Endothelial cell of umbilical vein (primary cell): ENCODE results near the gene IDH3A. TPM values are rescaled to one million over a fixed set of nuclear protein-coding genes. Genes with fewer than 3 reads are reported as not detected.

ENCODE experiments used
- BruUV-seq: library from RNA; stranded (reverse); fragments of 400-500 nt; replicated peaks from 2 replicates; lab custom pipeline; 2021; lab: Mats Ljungman, UMichigan
- CTCF ChIA-PET: fragments of 300-600, 350-600 bp; sonication (Branson Sonifier 250); formaldehyde crosslinking; loops from one replicate; lab custom pipeline; 2021; ENCODE audit warnings: antibody characterized with exemption, inconsistent platforms; lab: Charles Lee
- POLR2A ChIA-PET: fragments of 300-600, 350-600 bp; sonication (Branson Sonifier 250); formaldehyde crosslinking; loops from one replicate; lab custom pipeline; 2021; ENCODE audit warnings: antibody characterized with exemption, inconsistent platforms; lab: Charles Lee
- DNase-seq: peaks from one replicate; pipeline ENCODE4 v3.0.0-alpha.2; 2011; ENCODE audit warnings: low read depth, low spot score
- FAIRE-seq: peaks from 2 replicates; lab custom pipeline; 2011; peaks lifted over from hg19 to GRCh38; lab: Jason Lieb, UNC
- H2AFZ ChIP-seq: 2 replicates; pipeline ENCODE4 v1.6.0; 2012; ENCODE audit warnings: low read depth, low read length, control low read depth, inconsistent platforms
- H3K27ac ChIP-seq: 2 replicates; pipeline ENCODE4 v1.5.1; 2011; ENCODE audit warnings: low read depth, mild to moderate bottlenecking, control low read depth, low read length, moderate library complexity; ENCODE audit not compliant: insufficient read depth
- H3K27me3 ChIP-seq, 2 experiments: 2 replicates each; pipeline versions ENCODE4 v1.6.0 to v1.6.1; 2011; ENCODE audit warnings: low read length in 2 of 2, mixed read lengths in 1 of 2; ENCODE audit not compliant: control insufficient read depth in 2 of 2, insufficient read depth in 2 of 2
- H3K36me3 ChIP-seq, 2 experiments: 2 replicates in 1 of 2; 3 replicates in 1 of 2; pipeline ENCODE4 v1.5.1; 2011; ENCODE audit warnings: low read length in 2 of 2, mild to moderate bottlenecking in 1 of 2, moderate library complexity in 1 of 2; ENCODE audit not compliant: control insufficient read depth in 2 of 2, insufficient read depth in 2 of 2; ENCODE audit errors: extremely low read depth in 1 of 2
- H3K4me1 ChIP-seq: 3 replicates; pipeline ENCODE4 v1.5.1; 2011; ENCODE audit warnings: mild to moderate bottlenecking, low read length; ENCODE audit not compliant: control insufficient read depth, insufficient read depth; ENCODE audit errors: extremely low read depth
- H3K4me2 ChIP-seq: 2 replicates; pipeline ENCODE4 v1.6.1; 2011; ENCODE audit warnings: low read length, control low read depth, mixed read lengths; ENCODE audit not compliant: insufficient read depth
- H3K4me3 ChIP-seq, 3 experiments: fragments of 200-600 bp in 1 of 3; sonication (generic), shearing (Covaris generic) in 1 of 3; replicated peaks in 1 of 3; 2 replicates each; pipeline ENCODE4 v1.5.1; 2011 to 2016; ENCODE audit warnings: control low read depth in 3 of 3, low read length in 3 of 3, mild to moderate bottlenecking in 2 of 3, inconsistent platforms in 1 of 3, low read depth in 1 of 3, moderate library complexity in 1 of 3; ENCODE audit not compliant: insufficient read depth in 1 of 3
- H3K79me2 ChIP-seq: 2 replicates; pipeline ENCODE4 v1.6.0; 2012; ENCODE audit warnings: low read length, inconsistent platforms; ENCODE audit not compliant: control insufficient read depth, insufficient read depth
- H3K9ac ChIP-seq: replicated peaks from 2 replicates; pipeline ENCODE3; 2011; ENCODE audit warnings: low read length, control low read depth; ENCODE audit not compliant: insufficient read depth; ENCODE audit errors: extremely low read depth
- H3K9me1 ChIP-seq: replicated peaks from 3 replicates; pipeline ENCODE4 v1.6.0; 2011; ENCODE audit warnings: mild to moderate bottlenecking, low read length; ENCODE audit not compliant: control insufficient read depth, insufficient read depth; ENCODE audit errors: extremely low read depth
- H3K9me3 ChIP-seq: replicated peaks from 2 replicates; pipeline ENCODE4 v1.5.1; 2012; ENCODE audit warnings: low read length, inconsistent platforms; ENCODE audit not compliant: control insufficient read depth, insufficient read depth
- H4K20me1 ChIP-seq: replicated peaks from 2 replicates; pipeline ENCODE3; 2011; ENCODE audit warnings: mild to moderate bottlenecking, low read length; ENCODE audit not compliant: control insufficient read depth, insufficient read depth; ENCODE audit errors: extremely low read depth
- CTCF ChIP-seq, 2 donors: IDR thresholded peaks; 1 replicate in 1 of 2; 2 replicates in 1 of 2; pipeline ENCODE4 v1.5.1; 2011; ENCODE audit warnings: low read length in 2 of 2, mild to moderate bottlenecking in 2 of 2, moderate library complexity in 2 of 2, control low read depth in 1 of 2, inconsistent platforms in 1 of 2, low read depth in 1 of 2; ENCODE audit not compliant: insufficient read depth in 1 of 2; ENCODE audit errors: extremely low read depth in 1 of 2
- EZH2 ChIP-seq: IDR thresholded peaks from 2 replicates; pipeline ENCODE4 v1.6.1; 2012; ENCODE audit warnings: borderline replicate concordance, low read depth, mild to moderate bottlenecking, moderate library complexity, low read length, inconsistent platforms; ENCODE audit not compliant: severe bottlenecking
- FOS ChIP-seq: IDR thresholded peaks from 2 replicates; pipeline ENCODE4 v1.6.1; 2011; ENCODE audit warnings: mild to moderate bottlenecking, low read length, moderate library complexity, borderline replicate concordance; ENCODE audit not compliant: insufficient read depth
- GATA2 ChIP-seq: IDR thresholded peaks from 2 replicates; pipeline ENCODE4 v1.7.0; 2011; ENCODE audit warnings: low read depth, mild to moderate bottlenecking, moderate library complexity, mixed read lengths, low read length; ENCODE audit not compliant: insufficient read length, insufficient read depth
- JUN ChIP-seq: IDR thresholded peaks from 2 replicates; pipeline ENCODE4 v1.6.1; 2011; ENCODE audit warnings: borderline replicate concordance, low read depth; ENCODE audit not compliant: insufficient read length, insufficient read depth
- MAX ChIP-seq: IDR thresholded peaks from 2 replicates; pipeline ENCODE4 v1.6.1; 2011; ENCODE audit not compliant: insufficient read depth, insufficient read length
- MYC ChIP-seq: IDR thresholded peaks from one replicate; pipeline ENCODE4 v1.6.1; 2011; ENCODE audit warnings: mild to moderate bottlenecking, low read depth, low read length
- POLR2A ChIP-seq: IDR thresholded peaks from 2 replicates; pipeline ENCODE4 v1.6.1; 2012; ENCODE audit warnings: low read depth, mild to moderate bottlenecking, control low read depth, low read length
- POLR2AphosphoS5 ChIP-seq: IDR thresholded peaks from 2 replicates; pipeline ENCODE4 v1.6.1; 2012; ENCODE audit warnings: low read depth, mild to moderate bottlenecking, control low read depth, low read length, moderate library complexity; ENCODE audit not compliant: insufficient read depth
- dilution Hi-C: fragments of 300-500 bp; cut with MboI; formaldehyde crosslinking; loops from one replicate; pipeline ENCODE4 v1.15.0; 2019; ENCODE audit warnings: low sequenced_read_pairs; ENCODE audit not compliant: extremely low pct_ligation_motif_present
- intact Hi-C: fragments of 100-400 bp; cut with micrococcal nuclease; formaldehyde crosslinking; loops from one replicate; pipeline ENCODE4 v1.10.0; 2022
- polyA plus RNA-seq, 4 experiments: library from polyadenylated mRNA; depleted of rRNA in 3 of 4; stranded (reverse) in 3 of 4; unstranded in 1 of 4; fragments of >200 nt; gene quantifications; 2 replicates each; pipeline versions ENCODE4 v1.2.1 to v1.2.3, GENCODE V29; 2011 to 2012; ENCODE audit warnings: missing spikeins in 1 of 4
- total RNA-seq: library from RNA; stranded (reverse); gene quantifications from 2 replicates; pipeline ENCODE4 v1.2.3, GENCODE V29; 2021

Gene IDH3A
- total and polyA plus RNA-seq, 2 donors (not counting 3 experiments of a cell fraction or from before 2014, with no cell fraction given) = 35.5 to 63.9 TPM

- Histone ChIP-seq H3K79me2 (no peaks in the 10 kb centered on the region), H3K9me3 (no peaks in the 10 kb centered on the region), H3K9me1 (no peaks in the 10 kb centered on the region), H4K20me1 (no peaks in the 10 kb centered on the region), H3K9ac (no peak overlapping the region), H3K4me2 (no peak overlapping the region), H2AFZ (no peak overlapping the region), H3K27ac (no peak overlapping the region), H3K27me3 (no peaks in the 10 kb centered on the region), H3K4me1 (peaks cover 7% of the 10 kb centered on the region), H3K36me3 (no peaks in the 10 kb centered on the region), H3K4me3 (no peak overlapping the region)
- ChIA-PET POLR2A (no interaction called here), CTCF (interaction anchor here (0.9 to 7.0 kb wide), 11 partner anchors 9 to 170 kb away, joined by 3 to 50 read pairs (median 6); partner anchors contain the start of gene DNAJA4)
- dilution Hi-C loops (no loop called here), intact Hi-C loops (loop anchor here (5.0 kb wide), 1 partner anchor 67 kb away; no protein-coding TSS in a partner anchor)
- TF ChIP-seq MAX (no peak), POLR2AphosphoS5 (no peak), POLR2A (no peak), MYC (no peak), GATA2 (no peak), EZH2 (no peak), JUN (no peak), FOS (no peak), CTCF (IDR thresholded peaks at IDR 0.05; ENCODE audit: extremely low read depth in 1 of 2, insufficient read depth in 1 of 2, low read depth in 1 of 2, low read length in 2 of 2) (no peak)
- no peak for DNase-seq
- no TSS peak for BruUV-seq
- no peak for FAIRE-seq
Observed at GRCh38 chr15:78129751-78130287, 19.3 kb upstream of the IDH3A start.
